ENCODE measurements around the gene PLXNC1.
A peak's percentile ranks its signal among the peaks of the same experiment; 100 is the strongest.

Gene PLXNC1

DNA sequence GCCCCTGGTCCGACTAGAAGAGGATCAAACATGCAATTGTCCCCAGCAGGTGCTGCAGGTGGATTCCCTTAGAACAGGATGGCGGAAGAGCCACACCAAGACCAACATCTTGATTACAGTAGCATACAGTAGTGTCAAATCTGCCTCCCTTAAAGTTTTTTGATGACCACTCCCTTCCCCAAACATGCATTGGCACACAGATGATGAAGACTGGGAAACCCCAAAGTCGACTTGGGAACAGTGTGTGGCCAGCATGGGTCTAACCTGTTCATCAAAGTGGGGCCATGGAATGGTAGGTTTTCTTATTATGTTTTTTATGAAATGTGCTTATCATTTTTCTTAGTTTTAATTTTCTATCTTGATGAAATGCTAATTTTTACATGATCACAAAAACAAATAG, 8.8 kb downstream of the PLXNC1 start:
- DNase-seq (ENCODE audit: extremely low read depth in 1 of 2, low read depth in 1 of 2): no peak

DNA sequence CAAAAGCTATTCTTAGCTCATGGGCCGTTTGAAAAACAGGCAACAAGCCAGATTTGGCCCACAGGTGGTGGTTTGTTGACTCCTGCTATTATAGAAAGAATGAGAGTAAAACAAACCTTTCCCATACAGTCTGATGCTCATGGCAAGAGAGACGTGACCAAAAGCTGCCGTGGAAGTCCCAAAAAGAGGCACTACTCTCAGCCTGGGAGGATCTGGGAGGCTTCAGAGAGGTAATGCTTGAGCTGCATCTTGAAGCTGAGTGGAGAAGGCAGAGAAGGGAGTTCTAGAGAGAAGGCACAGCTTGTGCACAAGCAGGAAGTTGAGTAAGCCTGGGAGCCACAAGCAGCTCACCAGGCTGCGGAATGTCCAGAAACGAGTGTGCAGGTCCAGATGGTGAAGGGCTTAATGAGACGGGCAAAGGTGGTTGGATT, 9.6 kb downstream of the PLXNC1 start:
- DNase-seq (ENCODE audit: extremely low read depth in 1 of 2, low read depth in 1 of 2): no peak

DNA sequence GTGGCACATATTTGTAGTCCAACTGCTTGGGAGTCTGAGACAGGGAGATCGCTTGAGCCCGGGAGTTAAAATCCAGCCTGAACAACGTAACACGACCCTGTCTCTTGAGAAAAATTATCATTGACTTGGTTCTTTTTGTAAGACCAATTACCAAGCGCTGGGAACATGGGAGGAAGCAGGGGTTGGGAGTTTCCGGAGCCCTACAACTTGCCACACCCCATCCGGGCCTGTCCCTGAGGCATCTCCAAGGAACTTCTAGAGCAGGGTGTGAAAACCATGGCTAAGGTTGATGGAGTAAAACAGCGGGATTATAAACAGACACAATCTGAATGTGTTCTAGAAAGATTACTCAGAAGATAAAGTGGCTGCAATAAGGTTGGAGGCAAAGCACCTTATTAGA, 10.3 kb downstream of the PLXNC1 start:
- no peak for DNase-seq (ENCODE audit: extremely low read depth in 1 of 2, low read depth in 1 of 2)

DNA sequence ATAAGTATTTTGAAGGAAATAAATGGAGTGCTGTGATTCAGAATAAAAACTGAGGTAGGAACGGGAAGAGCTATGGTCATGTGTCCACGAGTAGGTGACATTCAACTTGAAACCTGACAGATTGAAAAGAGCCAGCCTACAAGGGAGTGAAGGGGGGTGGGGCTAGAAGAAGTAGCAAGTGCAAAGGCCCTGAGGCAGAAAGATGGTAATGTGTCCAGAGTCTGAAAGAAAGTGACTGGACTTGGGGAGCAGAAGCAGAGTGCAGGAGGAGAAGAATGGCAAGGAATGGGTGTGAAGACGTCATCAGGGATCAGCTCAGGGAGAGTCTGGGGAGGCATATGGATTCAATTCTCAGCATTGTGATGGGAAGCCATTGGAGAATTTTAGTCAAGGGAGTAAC, 13.7 kb downstream of the PLXNC1 start:
- no peak for DNase-seq (ENCODE audit: extremely low read depth in 1 of 2, low read depth in 1 of 2)

DNA sequence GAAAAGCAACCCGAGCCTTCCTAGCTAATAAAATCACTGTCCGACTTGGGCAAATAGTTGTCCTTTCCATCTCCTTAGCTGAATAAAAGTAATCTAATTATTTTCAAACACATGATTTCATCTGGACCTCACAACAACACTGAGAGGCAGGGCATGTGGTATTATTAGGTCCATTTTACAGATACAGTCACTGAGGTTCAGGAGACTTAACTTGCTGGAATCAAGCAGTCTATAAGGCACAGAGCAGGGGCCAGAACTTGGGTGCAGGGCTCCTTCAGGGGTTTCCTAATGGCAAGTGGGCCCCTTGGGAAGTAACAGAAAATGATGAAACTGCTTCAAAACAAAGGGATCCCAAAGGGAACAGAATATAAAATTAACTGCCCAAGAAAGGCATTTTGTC, 15.5 kb downstream of the PLXNC1 start:
- no peak for DNase-seq (ENCODE audit: extremely low read depth in 1 of 2, low read depth in 1 of 2)

DNA sequence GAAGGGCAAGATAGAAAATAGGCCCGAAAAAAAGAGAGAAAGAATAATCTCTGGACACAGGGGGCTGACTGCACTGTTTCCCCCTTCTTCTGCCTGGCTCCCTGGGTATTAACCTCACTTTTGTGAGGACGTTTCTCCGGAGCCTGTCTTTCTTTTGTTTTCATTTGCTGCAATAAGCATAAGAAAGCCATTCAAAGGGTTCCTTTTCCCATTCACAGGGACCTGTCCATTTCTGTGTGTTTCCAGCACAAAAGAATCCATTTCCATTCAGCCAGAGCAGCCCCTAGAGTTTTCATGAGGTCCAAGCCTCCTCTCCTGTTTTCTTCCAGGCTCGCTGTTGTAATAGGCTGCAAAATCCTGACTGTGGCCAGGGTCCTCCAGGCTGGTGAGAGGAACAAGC, 16.8 kb downstream of the PLXNC1 start:
- DNase-seq (ENCODE audit: extremely low read depth in 1 of 2, low read depth in 1 of 2): no peak

DNA sequence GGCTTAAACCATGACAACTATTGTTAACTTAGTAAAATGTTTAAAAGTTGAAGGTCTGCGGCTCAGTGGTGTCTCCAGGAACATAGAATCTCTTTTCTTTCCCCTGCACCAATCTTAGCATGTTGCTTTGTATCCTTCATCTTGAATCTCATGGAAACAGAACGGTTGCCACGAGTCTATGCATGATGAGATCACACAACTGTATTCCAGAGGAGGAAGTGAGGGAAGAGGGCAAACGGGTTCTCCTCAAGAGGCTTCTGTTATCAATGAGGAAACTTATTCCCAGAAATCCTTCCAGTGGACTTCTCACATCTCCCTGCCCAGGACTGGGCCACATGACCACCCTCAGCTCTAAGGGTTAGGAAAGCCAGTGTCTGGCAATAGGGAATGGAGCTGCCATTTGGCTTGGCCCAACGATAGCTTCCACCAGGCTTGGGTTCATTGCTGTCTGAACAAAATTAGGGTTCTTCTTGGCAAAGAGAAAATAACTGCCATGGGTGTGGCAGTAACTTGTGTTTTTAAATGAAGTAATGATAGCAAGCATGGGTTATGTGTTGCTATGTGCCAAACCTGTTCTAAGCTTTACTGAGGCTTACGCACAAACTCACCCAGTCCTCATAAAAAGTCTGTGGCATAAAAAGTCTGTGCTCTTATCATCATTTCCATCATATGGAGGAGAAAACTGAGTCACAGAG, 17.4 kb downstream of the PLXNC1 start:
- no peak for DNase-seq (ENCODE audit: extremely low read depth in 1 of 2, low read depth in 1 of 2)

DNA sequence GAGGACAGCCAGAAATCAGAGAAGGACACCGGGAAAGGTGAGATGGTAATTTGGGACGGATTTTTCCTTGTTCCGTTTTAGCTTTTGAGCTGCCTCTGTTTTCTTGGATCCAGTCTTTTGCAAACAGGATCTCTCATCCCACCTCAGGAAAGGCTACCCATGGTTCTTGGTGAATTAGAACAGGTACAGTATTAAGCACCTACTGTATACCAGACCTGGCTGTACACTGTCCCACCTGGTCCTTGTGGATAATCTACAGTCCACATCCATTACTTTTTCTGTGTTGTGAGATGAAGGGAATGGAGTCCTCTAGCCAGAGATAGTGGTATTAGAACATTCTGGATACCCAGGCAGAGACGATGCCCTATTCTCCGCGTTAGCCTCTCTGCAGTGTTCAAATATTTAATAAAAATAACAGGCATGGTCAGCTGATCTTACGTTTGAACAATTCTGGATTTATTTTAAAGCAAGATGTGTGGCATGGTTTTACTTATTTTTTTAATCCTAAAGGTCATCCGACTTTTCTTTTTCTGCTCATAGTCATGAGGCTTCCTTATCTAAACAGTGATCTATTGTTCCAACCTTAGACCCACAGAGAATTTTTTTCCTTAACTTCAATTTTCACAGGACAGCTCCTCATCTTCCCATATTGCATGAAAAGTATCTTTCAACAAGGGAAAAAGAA, 18.8 kb downstream of the PLXNC1 start:
- no peak for DNase-seq (ENCODE audit: extremely low read depth in 1 of 2, low read depth in 1 of 2)

DNA sequence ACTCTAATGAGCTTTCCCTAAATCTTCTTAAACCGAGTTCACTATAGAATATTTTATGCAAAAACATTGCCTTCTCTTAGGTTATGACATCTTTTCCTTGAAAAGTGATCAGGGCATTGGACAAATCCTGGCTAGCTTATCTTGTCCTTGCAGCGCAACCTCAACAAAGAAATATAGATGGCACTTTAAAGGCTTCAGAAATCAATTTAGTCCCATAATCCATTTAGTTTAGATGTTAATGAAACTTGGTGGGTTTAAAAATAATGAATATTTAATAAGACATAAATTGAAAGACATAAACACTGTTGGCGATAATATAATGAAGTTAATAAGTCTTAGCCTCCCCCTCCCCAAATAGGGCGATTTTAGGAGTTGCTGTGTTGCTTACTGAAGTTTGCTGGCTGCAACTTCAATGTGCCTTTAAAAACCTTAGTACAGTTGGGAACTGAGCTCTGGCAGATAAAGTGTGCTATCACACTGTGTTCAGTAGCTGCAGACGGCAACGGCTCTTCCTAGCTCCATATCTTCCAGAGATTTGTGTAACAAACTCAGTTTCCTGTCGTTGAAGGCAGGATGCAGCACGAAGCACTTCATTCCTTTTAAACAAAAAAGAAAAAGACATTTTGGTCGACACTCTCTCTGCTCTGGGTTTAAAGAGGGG, 19.5 kb downstream of the PLXNC1 start:
- no peak for DNase-seq (ENCODE audit: extremely low read depth in 1 of 2, low read depth in 1 of 2)

DNA sequence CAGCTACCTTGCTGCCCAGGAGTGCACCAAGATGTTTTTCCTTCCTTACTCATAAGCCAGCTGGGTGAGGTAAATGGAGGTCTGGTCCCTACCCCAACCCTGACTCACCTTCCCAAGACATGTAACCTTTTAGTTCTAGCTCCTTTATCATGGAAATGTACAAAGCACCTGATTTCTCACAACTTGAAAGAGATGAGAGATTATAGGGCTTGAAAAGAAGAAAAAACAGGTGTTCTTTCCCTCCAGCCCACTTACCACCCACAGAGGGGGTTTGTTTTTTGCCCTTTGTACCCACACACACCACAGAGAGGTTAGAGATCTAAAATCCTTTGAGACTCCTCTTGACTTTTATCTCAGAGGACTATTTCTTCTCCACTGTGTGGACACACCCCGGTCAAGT, 21.1 kb downstream of the PLXNC1 start:
- DNase-seq (ENCODE audit: extremely low read depth in 1 of 2, low read depth in 1 of 2): no peak

DNA sequence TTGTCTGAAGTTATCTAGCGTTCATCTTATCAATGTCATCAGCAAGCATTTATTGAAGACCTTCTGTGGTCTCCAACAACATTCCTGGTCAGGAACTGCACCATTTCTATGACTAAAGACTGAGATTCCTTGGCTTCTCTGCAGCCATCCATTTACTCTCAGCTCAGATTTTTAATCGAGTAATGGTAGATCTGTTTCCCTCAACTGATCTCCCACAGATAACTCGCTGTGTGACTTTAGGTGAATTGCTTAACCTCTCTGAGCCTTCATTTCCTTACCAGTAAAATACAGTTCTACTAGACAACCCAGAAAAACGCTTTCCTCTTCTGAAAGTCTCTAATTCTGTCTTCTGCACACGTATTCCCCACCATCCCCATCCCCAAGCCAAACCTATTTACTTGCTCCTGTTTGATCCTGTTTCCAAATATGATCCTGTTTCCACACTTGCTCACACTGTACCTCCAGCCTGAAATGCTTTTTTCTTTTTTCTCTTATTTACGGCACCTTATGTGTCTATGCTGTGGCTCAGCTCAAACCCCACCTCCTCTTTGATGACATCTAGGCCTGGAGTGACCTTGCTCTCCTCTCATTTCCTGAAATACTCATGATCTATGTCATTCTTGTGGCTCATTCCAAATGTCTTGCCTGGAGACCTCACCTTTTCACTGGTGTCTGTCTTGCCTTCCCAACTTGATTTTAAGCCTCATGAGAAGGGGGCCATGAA, 21.8 kb downstream of the PLXNC1 start:
- DNase-seq (ENCODE audit: extremely low read depth in 1 of 2, low read depth in 1 of 2): no peak

DNA sequence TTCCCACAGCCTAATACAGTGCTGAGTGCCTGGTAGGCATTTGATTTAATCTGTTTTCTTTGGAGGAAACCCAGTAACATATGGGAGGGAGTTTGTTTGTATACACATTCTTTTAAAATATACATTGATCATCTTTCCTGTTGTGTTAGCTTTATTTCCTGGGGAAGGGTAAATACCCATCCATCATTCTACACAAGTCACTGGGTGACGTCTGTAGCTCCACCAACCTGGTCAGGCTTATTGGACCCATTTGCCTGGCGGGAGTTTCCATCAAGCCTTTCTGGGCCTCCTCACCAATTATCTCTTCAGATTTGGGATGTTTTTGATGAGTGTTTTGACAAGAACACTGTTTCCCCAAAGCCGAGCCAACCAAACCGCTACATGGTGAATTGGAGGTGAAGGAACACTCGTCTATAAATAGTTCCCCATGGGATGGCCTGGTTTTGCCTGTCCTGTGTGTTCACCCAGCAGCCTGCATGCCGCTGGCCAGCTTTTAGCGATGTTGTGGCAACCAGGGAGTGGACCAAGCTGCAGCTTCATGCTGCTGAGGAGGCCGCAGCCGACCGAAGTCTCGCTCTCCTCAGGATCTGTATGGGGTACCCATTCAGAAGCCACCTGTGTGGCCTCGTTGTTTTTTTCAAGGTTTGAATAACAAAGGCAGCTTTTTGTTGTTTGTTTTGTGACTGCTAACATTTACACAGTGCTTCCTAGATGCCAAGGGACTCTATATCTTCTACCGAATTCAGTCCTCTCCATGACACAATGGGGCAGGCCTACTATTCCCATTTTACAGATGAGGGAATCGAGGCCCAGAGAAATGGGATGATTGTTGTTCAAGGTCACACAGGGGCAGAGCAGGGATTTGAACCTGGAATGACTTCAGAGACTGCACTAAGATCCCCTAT, 22.6 kb downstream of the PLXNC1 start:
- DNase-seq (ENCODE audit: extremely low read depth in 1 of 2, low read depth in 1 of 2): no peak

DNA sequence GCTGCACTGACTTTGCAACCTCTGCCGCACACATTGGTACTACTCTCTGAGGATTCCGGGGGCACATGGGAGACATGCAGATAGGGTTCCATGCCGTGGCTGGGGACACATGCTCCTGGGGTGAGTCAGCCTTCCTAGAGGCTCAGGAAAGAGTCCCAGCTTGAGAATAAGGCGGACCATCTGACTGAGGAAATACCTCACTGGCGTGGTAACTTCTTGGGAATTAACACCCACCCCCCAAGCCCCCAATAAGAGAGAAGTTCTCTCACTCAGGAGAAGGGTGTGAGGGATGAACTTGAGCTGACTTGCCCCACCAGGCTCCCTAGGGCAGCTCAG, 23.2 kb downstream of the PLXNC1 start:
- no peak for DNase-seq (ENCODE audit: extremely low read depth in 1 of 2, low read depth in 1 of 2)

DNA sequence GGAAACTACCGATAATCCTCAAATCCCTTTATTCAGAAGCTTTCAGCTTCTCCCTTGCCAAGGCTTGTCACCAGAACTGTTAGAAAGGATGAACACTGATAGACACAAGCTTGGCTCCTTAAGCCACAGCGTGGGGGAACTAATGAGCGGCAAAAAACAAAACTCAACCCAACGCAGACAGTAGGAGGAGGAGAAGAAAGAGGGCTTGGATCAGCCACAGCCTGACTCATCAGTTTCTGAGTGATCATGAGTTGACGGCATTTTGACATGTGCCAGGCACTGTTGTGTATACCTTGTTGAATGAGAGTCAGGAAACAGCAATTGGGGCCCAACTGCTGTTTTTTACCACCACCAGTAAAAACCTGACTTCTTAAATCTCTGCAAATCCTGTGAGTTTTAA, 23.7 kb downstream of the PLXNC1 start:
- peak in 1 of 2 donors; percentile 49 for DNase-seq (ENCODE audit: extremely low read depth in 1 of 2, low read depth in 1 of 2)

DNA sequence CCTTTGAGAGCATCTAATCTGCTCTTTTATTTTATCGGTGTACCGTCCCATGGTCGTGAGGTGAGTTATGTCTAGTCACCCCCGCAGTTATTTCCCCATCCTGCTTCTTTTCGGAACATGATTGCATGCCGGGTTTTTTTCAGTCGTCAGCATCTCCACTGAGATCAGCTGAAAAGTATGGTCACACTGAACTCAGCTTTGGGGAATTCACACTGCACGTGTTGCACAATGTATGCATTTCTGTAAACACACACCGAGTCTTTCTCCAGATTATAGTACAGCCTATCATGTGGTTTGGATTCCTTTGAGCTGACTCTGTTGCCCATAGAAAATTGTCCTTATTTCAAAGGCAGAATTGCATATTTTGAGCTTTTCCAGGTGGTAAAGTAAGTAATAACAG, 24.6 kb downstream of the PLXNC1 start:
- DNase-seq (ENCODE audit: extremely low read depth in 1 of 2, low read depth in 1 of 2): no peak

DNA sequence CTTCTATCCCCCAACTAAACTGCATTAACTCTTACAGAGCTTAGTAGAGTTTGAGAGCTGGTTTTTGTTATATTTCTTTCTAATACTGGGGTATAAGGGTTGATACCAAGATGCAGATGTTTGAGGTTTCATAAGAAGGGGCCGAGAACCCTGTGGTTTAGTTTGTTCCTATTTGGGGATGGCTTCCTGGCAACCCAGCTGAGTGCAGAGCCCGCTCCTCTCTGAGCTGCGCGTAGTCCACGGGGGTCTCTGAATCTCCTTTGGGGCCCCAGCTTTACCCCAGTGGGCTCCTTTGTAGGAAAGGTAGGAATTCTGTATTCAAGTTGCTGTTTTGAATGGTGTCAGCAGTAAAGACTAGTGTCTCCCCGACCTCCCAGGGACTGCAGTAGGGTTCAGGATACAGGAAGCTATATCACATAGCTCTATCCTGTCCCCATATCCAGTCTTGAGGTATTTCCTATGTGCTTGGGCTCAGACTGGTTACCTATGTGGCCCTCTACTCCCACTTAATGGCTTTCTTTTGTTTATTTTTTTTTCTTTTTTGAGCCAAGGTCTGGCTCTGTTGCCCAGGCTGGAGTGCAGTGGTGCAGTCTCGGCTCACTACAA, 25.4 kb downstream of the PLXNC1 start:
- DNase-seq (ENCODE audit: extremely low read depth in 1 of 2, low read depth in 1 of 2): no peak

DNA sequence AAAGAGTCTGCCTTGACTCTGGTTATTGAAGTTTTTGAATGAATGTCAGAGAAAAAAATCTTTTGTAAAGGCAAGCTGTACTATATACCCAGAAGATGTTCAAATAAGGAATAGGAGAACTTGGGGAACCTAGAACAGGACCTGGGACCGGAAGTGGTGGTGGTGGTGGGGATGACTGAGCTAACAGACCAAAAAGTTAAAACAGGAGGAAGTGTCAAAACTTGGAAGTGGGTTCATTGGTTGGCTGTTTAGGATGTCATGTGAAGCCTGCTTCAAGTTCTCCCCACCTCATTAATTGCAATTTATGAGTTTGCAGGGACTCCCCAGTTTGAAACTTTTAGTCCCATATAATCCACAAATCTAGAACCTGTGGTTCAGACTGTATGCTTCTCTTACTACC, 26.2 kb downstream of the PLXNC1 start:
- DNase-seq (ENCODE audit: extremely low read depth in 1 of 2, low read depth in 1 of 2): no peak

DNA sequence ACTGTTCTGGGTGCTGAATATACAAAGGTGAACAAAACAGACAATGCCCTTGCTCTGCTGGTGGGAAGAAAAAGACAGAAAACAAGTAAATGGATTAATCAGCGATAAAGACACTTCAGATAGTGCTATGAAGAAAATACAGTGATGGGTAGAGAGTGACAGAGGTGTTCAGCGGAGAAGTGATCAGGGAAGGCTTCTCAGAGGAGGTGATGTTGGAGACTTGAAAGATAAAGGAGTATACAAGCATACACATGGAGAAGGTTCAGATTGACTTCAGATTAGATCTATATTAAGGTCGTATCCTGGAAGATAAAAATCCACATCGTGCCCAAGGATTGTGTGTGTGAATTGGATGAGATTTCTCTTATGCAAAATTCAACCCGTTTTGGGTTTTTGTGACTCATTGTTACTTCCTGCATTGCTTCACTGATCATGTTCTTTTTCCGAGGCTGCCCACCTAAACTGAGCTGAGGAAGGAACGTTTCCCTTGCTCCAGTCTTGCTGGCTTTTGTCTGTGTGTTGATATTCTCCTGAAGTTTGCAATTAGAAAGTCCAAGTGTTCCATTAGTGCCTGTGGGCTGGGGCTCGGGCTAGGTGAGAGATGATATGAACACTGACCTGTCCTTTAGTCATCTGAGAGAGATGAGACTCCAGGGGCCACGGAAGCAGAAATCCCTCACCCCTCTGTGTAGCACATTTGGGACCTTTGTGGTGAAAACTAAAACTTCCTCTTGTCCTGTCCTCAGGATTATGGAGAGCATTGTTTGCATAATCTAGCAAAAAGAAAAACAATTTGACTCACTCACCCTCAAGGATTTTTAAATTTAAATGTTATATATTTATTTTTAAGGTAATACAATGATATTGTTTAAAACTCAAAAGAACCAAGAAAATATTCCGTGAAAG, 27.6 kb downstream of the PLXNC1 start:
- no peak for DNase-seq (ENCODE audit: extremely low read depth in 1 of 2, low read depth in 1 of 2)

DNA sequence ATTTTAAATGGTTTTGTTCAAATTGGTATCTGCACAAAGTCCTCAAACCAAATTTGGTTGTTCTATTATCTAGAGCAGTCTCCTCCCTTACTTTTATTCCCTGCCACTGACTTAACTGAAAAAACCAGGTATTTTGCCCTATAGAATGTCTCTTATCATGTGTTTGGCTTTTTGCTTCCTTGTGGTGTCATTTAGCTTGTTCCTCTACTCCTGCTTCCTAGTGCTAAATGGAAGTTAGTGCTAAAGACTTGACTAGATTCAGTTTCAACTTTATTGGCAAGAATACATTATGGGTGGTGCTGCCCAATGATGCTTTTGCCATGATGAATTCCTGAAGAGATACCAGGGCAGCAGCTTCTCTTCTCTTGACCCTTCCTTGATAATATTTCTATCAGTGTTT, 29.7 kb downstream of the PLXNC1 start:
- no peak for DNase-seq (ENCODE audit: extremely low read depth in 1 of 2, low read depth in 1 of 2)
